NCI-H2107 (cell line): ENCODE measurements around the gene GDF7.
A peak's percentile ranks its signal among the peaks of the same experiment; 100 is the strongest.

ENCODE experiments used
- DNase-seq: peaks from one replicate; lab custom pipeline; 2025; lab: John Stamatoyannopoulos, UW

GDF7 gene

DNA sequence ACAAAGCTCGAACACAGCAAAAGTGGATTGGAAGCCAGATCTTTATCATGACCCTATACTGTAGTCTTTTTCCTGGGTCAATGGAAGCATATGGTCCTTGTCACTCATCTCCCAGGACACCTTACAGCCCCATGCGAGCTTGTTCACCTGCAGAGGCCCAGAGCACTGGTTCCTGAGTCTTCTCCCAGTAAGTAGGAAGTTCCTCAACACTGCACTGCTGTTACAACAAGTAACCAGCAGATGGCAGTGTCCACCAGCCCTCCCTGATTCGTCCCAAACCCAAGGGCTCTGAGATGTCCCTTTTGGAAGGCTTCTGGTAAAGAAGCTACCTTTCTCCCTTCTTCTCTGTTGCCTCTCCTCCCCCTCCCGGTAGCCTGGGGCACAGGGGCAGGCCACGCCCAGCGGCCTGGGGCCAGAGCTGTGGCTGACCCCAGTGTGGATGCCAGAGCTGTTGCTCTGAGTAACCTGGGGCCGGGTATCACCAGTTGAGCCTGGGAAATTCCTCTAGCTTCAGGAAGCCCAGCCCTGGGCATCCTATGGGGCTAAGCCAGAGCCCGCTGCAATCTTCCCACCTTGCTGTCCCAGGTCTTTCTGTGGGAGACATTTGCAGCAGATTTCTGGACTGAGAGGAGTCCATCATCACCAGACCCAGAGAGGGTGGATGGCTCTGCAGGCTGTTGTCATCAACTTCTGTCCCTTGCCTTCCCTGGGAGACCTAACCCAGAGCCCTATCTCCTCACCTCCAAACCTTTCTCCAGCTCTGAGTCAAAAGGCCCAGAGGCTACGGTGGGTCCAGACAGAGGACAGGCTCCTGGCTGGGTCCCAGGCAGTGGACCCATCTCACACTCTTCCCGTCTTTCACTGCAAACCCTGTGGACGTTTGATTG lies 5.3 kb upstream of the GDF7 start:
- DNase-seq, result peak; percentile 13

DNA sequence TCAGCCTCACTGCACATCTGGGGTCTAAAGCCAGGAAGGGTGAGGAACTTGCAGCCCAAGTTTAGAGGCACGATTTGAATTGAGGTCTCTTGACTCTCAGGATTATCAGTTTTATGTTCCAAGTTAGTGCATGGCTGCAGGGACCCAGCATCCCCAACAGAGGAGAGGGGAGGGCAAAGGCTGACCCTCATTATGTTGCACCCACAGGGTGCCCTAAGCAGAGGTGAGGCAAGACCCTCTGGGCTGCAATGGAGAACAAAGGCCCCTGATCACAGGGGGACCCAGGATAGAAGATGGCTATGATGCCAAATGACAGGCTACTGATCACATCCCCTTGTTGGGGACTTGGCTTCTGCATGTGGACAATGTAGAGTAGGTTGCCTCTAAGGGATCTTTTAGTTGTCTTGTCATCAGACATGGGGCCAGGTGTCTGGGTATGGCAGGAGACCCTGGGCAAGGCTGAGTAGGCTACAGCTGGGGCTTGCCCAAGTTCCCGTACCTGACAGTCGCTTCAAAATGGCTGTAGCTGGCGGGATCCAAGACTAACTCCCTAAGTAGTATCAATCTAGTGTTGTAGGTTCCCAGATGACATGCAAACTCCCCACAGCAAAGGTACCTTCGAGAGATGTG lies 4.5 kb upstream of the GDF7 start:
- DNase-seq, result no peak

DNA sequence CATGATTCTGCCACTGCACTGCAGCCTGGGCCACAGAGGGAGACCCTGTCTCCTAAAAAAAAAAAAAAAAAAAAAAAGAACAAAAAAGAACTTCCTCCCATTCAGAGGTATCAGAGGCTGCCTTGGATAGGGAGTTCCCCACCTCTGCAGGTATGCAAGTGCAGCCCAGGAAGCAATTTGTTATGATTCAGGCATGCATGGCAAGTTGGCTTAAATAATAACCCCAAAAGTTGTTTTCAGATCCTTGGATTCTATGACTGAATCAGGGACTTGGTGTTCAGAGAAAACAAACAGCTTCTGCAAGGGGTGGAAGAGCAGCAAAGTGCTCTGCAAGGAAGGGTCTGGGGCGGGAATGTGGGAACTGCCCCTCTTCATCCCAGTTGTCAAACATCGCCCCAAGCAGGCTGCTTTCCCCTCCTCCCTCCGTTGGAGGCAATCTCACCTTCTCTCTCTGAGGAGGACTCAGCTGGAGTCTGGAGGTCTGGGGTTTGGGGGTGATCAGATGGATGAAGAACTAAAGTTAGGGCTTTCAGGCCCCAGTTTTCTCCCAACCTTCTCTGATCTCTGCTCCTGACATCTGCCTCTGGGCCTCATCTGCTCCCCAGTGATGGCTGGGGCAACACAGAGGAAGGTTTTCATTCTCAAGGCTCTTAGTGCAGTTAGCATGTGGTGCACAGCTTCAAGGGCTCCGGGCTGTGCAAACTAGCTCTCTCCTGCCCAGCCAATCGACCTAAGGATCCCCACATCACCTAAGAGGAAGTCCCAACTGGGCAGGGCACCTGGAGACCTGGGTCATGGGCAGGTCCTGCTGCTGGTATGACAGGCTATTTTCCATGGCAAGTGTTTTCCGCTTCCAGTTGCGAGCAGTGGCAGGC lies 3.5 kb upstream of the GDF7 start:
- no peak for DNase-seq

DNA sequence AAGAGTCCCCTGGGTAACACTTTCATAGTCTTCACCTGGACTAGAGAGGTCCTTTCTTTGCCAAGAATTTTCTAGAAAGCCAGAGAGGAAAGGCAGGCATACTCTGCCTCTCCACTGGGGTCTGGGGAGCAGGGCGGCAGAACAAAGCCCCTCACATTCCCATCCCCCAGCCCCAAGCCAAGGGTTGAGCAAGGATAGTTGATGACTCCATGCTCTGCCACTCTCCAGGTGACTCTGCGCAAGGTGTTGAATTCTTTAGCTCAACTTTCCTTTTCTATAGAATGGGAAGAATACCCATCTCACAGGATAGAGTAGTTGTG lies 2.9 kb upstream of the GDF7 start:
- no peak for DNase-seq

DNA sequence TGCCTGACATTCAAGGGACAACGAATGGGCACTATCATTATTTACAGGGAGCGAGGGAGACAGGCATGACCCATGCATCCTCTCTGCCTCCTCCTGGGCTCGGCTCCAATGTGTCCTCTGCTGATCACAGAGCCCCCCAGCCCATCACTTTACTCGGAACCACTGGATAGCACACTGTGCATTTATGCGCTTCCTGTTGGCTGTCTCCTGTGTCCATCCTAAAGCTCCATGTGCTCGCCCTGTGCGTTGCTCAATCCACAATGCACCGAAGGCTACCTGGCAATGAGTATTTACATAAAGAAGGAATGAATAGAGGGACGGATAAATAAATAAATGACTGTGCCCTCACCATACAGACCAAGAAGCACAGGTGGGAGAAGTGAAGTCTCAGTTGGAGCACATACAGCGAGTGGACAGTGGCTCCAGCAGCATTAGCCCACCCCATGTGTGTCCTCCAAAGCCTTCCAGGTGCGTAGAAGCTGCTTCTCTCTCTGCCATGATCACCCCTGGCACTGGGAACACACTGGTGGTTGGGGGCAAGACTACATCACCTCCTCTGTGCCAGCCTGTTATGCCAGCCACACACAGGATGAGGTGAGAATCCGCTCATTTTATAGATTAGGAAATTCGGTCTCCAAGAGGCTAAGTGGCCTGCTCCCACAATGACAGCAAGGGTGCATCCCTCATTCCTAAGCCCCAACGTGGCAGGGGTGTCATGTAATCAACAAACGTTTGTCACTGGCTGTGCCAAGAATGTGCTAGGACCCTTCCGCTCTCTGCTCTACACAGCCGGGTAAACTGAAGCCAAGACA lies 2.3 kb upstream of the GDF7 start:
- no peak for DNase-seq

DNA sequence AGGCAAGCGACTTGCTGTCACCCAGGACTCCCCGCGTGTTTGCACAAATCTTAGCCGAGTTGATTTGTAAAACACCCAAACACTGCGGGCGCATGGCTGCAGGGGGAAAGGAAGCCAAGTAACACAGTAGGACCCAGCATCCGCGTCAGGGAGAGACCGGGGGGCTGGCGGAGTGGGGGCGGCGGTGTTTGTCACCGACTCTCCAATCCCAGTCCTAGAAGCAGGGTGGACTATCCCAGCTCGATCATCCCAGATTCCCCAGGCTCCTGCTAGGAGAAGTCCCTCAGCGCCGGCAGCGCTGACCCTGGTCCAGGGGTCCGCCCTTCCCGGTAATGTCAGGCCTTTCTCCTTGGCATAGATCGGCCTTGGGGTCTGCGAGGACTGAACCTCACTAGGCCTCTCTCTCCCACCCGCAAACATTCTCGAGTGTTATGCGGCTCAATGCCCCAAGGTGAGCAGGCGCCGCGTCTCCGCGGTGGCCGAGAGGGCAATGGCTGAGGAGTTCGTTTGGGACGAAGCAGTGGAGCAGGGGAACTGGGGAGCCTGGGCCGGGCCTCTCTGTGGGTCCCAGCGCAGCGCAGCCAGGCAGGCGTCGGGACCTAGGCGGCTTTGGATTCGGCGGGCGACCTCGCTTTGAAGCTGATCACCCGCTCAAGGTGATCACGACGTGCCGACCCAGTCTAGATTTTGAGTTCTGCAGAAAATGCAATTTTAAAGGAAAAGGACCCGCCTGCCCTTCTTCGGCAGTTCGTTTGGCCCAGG lies 1.5 kb upstream of the GDF7 start:
- DNase-seq, result no peak

DNA sequence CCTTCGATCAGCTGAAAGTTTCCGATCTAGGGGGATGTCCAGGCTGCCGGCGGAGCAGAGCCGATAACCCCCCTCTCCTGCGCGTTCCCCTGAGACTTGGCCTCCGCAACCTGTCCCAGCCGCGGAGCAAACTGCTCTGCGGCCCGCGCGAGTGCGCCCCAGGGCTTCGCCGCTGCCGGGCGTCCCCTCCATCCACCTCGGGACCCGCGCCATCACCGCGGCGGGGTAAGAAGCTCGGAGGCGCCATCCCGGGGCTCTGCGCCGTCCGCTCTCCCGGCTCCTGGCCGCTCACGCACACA lies 990 bp upstream of the GDF7 start:
- DNase-seq, result no peak

DNA sequence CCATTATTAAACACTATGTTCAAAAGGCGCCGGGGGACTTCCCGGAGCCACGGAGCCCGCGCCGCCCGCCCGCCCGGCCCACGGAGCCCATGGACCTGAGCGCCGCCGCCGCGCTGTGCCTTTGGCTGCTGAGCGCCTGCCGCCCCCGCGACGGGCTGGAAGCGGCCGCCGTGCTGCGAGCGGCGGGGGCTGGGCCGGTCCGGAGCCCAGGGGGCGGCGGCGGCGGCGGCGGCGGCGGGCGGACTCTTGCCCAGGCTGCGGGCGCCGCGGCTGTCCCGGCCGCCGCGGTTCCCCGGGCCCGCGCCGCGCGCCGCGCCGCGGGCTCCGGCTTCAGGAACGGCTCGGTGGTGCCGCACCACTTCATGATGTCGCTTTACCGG lies 197 bp downstream of the GDF7 start:
- no peak for DNase-seq

DNA sequence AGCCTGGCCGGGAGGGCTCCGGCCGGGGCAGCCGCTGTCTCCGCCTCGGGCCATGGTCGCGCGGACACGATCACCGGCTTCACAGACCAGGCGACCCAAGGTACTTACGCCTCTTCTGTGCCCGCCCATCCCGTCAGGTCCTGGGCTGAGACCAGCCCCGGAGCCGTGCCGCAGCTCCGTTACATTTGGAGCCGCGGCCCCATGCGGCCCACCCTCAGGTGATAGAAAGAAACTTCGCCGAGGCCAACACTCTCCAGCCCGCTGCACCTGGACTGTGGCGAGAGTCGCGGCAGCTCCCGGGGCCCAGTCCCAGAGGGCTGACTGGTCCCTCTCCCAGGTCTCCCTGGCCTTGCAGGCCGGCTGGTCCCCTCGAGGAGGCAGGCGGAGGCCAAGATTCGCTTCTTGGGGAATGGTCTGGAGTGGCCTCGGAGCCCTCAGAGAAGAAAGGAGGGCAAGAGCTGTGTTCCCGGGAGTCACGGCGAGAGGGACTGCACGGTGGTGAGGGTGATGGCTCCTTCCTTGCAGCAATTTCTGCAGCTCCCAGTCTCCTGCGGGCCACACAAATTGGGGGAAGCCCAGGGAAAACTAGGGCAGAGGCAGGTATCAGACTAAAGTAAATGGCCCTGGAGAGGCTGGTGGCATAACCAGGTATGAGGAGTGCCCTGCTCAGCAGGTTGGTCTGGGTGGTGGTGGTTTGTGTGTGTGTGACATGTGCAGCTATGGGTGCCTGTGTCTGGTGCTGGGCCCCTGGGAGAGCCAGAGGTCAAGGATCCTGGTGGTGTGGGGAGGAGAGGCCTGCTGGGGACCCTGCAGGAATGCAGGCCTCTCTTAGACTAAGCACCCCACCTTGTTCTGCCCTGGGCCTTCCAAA lies 822 bp downstream of the GDF7 start:
- no peak for DNase-seq

DNA sequence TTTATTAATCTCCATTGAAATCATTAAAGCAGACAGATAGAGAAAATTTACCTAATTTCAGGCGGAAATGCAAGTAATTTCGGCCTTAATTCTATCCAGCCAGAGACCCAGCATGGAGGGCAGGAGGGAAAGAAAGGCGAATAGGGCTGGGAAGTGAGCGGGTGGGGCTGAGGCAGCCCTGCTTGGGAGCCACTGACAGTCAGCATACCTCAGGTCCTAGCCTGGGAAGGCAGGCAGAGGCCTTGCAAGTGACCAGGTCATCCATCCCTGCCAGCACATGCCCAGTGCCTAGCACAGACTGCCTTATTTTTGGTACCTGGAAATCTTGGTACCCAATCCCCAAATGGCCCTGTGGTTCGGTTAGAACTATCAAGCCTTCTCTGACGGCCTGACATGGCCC lies 1.5 kb downstream of the GDF7 start:
- DNase-seq, result no peak

DNA sequence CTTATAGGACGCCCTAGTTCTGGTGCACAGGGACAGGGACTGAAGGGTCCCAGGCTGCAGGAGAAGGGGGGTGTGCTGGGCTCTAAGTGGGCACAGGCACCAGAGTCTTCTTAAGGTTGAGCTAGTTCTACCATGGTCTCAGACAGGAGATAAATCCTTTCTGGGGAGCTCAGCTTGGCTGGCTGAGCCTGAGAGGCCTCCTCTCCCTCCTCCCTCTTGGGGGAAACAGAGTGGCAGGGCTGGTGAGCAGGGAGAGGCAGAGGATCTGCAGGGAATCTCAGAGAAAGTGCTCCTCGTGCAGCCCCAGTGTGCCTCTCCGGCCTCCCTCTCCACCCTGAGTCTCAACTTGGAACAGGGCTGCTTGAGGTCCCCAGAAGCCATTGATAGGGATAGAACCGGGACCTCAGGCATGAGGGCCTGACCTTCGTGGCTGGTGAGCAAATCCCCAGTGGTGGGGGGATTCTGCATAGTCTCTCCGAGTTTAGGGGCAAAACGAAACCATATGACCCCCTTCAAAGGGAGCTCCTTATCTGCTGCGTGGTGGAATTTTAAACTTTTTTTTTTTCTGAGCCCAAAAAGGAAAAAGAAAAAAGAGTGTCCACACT lies 2.0 kb downstream of the GDF7 start:
- DNase-seq, result no peak

DNA sequence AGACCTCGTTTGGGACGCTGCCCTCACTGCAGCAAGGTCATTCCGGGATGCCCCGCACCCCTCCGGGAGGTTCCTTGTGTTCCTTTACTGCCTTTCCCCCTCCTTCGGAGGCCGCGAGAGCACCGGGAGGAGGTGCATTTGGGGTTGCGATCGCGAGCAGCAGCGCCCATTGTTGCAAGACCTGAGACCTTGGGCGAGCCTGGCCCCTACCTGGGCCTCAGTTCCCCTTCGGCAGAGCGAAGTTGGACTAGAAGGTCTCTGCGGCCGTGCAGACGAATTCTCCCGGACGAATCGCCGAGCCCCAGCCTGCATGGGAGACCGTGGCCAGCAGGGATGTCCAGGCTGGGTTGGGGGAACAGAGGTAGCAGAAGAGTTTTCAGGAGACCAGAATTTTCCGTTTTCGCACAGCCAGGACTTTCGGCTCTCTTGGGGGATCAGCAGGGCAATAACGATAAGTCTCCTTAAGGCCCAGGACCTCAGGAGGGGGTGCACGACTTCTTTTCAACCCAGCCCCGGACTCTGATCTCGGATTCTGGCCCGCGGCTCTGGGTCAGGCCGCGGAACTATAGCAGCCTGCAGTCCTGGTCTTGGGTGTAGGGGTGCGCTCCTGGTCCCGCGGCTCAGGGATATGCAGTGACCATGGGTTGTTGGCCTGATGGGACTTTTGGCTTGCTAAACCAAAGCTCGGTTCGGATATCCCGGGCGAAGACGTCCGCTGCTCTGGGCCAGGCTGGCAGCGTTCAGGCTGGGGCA lies 2.8 kb downstream of the GDF7 start:
- DNase-seq, result no peak

DNA sequence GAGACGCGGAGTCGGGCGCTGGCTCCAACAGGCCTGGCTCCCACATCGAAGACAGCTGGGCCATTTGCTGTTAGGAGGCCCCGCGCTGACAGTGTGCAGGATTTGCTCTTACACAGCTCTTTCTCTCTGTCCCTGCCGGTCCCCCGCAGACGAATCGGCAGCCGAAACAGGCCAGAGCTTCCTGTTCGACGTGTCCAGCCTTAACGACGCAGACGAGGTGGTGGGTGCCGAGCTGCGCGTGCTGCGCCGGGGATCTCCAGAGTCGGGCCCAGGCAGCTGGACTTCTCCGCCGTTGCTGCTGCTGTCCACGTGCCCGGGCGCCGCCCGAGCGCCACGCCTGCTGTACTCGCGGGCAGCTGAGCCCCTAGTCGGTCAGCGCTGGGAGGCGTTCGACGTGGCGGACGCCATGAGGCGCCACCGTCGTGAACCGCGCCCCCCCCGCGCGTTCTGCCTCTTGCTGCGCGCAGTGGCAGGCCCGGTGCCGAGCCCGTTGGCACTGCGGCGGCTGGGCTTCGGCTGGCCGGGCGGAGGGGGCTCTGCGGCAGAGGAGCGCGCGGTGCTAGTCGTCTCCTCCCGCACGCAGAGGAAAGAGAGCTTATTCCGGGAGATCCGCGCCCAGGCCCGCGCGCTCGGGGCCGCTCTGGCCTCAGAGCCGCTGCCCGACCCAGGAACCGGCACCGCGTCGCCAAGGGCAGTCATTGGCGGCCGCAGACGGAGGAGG lies 3.5 kb downstream of the GDF7 start:
- no peak for DNase-seq

DNA sequence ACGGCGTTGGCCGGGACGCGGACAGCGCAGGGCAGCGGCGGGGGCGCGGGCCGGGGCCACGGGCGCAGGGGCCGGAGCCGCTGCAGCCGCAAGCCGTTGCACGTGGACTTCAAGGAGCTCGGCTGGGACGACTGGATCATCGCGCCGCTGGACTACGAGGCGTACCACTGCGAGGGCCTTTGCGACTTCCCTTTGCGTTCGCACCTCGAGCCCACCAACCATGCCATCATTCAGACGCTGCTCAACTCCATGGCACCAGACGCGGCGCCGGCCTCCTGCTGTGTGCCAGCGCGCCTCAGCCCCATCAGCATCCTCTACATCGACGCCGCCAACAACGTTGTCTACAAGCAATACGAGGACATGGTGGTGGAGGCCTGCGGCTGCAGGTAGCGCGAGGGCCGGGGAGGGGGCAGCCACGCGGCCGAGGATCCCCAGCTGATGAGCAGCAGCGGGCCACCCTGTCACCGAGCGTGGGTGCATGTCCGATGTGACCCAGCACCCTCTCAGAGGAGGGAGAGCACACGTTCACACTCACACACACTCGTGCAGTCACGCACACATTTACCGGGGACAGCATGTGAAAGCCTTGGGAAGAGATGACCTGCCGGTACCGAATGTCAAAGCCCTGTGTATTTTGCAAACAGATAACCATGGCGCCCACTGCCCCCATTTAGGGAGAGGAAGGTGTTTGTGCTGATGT lies 4.2 kb downstream of the GDF7 start:
- DNase-seq, result no peak

DNA sequence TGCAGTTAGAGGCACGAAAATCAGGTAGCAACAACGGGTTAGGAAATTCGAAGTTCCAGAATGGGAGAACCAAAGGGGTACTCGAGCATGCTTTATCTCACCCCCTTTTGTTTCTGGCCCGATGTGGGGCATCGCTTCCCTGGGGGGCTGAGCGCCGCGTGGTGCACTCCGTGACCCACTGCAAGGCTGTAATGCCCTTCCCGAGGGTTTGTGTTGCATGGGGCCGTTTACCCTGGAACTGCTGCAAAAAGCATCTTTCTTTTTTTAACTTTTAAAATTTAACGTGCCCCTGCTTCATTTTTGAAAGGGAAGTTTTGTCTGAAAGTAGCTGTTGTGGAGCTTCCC lies 4.8 kb downstream of the GDF7 start:
- DNase-seq, result no peak

DNA sequence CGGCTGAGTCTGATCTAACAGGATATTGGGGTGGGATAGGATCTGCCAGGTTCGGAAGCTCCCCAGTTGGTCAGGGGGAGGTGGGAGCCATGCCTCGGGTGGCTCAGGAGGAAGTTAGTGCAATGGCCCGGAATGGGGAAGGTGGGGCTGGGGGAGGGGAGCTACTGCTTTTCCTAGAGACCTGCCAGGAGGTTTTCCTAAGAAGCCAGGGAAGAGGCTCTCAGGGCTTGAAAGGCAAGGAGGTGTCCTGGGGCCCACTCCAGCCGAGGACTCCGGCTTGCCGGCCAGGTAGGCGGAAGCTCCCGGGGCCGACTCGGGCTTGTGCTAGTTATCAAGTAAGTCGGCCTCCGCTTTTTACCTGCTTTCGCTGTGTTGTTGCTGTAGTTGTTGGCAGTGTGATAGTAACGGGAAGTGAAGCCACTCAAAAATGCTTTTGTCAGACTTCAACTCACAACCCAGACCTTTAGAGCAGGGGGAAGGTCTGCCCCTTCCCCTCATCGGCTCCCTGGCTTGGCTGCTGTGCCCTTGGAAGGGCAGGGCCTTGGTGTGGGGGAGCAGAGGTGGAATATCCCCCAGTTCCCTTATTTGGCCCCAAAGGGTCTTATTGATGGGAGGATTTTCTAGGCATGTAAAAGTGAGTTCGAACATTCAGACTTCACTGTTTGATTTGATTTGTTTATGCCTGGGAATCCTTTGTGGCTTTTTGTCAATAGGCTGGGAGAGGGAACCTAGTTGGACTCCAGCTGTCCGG lies 5.4 kb downstream of the GDF7 start:
- DNase-seq, result no peak

DNA sequence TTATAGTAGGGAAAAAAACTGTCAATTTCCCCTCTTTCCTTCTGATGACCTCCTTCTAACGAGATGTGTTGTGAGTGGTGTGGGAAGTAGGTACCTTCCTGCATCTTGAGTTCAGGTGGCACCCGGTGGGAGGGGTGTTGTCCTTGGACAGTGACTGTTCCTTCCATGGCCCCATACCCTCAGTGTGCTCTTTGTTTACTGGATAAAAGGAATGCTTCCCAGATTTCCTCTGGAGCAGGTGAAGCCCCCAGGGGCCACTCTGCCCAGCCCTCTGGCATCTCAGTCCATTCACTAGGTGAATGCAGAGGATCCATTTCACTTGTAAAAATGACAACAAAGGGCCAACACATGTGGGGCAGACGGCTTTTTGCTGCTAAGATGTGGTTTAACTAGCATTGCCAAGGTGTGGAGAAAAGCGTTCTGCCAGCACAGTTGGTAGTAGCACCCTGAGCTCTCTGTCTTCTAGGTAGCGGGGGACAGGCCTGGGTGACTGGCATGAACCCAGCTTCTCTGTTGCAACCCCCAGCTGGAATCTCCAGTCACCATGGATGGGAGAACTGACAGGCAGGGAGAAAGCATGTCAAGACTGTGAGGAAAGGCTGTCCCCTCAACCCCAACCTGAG lies 6.9 kb downstream of the GDF7 start:
- no peak for DNase-seq
